ENCODE results near the gene ABCB10. TPM values are rescaled to one million over a fixed set of nuclear protein-coding genes. Genes with fewer than 3 reads are reported as not detected.

Gene ABCB10
- total RNA-seq, 1 donor from 2014 or later: 16.4 TPM

DNA sequence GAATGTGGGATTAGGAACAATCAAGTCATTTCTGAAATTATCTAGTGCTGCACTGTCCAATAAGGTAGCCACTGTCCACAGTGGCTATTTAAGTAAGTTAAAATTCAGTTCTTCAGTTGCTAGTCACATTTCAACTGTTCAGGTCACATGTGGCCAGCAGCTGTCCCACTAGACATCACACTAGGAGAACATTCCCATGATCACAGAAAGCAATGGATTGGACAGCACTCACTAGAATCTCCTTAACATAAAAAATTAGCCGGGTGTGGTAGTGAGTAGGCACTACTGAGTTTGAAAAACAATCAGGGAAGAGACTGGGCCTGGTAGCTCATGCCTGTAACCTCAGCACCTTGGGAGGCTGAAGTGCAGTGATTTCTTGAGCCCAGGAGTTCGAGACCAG, 84.0 kb downstream of the ABCB10 start:
- no peak for DNase-seq (ENCODE audit: low spot score in 2 of 2, unreplicated experiment in 2 of 2)
- Mint-ChIP-seq H3K36me3 (peaks cover 37% of the 10 kb centered on the region), H3K4me1 (no peaks in the 10 kb centered on the region)

DNA sequence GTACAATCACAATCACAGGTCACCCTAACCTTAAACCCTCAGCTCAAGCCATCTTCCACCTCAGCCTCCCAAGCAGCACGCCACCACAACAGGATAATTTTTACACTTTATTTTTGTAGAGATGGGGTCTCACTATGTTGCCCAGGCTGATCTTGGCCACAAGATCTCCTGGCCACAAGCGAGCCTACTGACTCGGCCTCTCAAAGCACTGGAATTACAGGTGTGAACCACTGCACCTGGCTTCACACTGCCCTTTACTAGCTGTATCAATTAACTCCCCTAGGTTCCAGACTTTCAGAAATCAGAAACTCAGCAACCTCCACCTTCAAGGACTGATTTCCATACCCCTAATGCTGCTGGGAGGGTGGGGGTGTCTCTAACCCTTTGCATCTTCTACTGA, 87.3 kb downstream of the ABCB10 start:
- DNase-seq (ENCODE audit: low spot score in 2 of 2, unreplicated experiment in 2 of 2): no peak
- no peak overlapping the region for H3K27ac Mint-ChIP-seq
- TF ChIP-seq, protein P1, sequence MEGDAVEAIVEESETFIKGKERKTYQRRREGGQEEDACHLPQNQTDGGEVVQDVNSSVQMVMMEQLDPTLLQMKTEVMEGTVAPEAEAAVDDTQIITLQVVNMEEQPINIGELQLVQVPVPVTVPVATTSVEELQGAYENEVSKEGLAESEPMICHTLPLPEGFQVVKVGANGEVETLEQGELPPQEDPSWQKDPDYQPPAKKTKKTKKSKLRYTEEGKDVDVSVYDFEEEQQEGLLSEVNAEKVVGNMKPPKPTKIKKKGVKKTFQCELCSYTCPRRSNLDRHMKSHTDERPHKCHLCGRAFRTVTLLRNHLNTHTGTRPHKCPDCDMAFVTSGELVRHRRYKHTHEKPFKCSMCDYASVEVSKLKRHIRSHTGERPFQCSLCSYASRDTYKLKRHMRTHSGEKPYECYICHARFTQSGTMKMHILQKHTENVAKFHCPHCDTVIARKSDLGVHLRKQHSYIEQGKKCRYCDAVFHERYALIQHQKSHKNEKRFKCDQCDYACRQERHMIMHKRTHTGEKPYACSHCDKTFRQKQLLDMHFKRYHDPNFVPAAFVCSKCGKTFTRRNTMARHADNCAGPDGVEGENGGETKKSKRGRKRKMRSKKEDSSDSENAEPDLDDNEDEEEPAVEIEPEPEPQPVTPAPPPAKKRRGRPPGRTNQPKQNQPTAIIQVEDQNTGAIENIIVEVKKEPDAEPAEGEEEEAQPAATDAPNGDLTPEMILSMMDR (IDR thresholded peaks at IDR 0.05; ENCODE audit: unreplicated experiment): no peak
- H3K27me3 Mint-ChIP-seq (ENCODE audit: low read depth): no peaks in the 10 kb centered on the region
- H3K4me1 Mint-ChIP-seq: no peaks in the 10 kb centered on the region
- H3K9me3 Mint-ChIP-seq: no peaks in the 10 kb centered on the region
- H3K36me3 Mint-ChIP-seq: peaks cover 27% of the 10 kb centered on the region
- no peak overlapping the region for H3K4me3 Mint-ChIP-seq

More for the DNA sequence above, 84.0 kb downstream of the ABCB10 start:
- Mint-ChIP-seq H3K27me3 (ENCODE audit: low read depth) (no peaks in the 10 kb centered on the region), H3K9me3 (no peaks in the 10 kb centered on the region), H3K4me3 (no peak overlapping the region), H3K27ac (no peak overlapping the region)
- TF ChIP-seq, protein P1 (IDR thresholded peaks at IDR 0.05; ENCODE audit: unreplicated experiment): no peak

DNA sequence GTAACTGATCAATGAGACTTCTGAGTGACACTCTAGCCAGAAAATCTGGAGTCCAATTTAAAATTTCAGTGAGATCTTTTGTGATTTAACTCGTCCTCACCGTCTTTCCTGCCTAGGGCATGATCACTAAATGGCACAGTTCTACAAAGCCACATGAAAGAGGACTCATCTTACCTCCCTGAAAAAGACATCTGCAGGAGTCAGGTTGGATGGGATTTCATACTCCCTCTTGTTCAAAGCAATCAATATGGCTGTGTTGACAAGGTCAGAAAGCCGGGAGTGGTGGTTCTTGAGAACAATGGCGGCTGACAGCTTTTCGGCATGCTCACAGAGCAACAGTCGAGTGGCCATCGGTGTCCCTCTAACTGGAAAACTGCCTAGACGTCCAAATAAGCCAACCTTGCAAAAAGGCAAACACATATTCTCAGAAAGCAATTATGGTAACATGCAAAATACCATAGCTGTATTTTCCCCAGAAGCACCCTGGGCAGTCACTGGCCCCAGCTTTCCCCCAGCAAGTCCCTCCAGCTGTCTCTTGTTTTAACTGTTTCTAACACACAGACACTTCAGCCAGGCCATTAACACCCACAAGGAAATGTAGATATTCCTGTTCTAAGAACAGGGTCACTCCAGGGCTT, 88.0 kb downstream of the ABCB10 start:
- H3K9me3 Mint-ChIP-seq: no peaks in the 10 kb centered on the region
- DNase-seq (ENCODE audit: low spot score in 2 of 2, unreplicated experiment in 2 of 2): no peak
- no peaks in the 10 kb centered on the region for H3K27me3 Mint-ChIP-seq (ENCODE audit: low read depth)
- H3K4me3 Mint-ChIP-seq: no peak overlapping the region
- TF ChIP-seq, protein P1 (IDR thresholded peaks at IDR 0.05; ENCODE audit: unreplicated experiment): no peak
- no peak overlapping the region for H3K27ac Mint-ChIP-seq
- no peaks in the 10 kb centered on the region for H3K4me1 Mint-ChIP-seq
- peaks cover 26% of the 10 kb centered on the region for H3K36me3 Mint-ChIP-seq

DNA sequence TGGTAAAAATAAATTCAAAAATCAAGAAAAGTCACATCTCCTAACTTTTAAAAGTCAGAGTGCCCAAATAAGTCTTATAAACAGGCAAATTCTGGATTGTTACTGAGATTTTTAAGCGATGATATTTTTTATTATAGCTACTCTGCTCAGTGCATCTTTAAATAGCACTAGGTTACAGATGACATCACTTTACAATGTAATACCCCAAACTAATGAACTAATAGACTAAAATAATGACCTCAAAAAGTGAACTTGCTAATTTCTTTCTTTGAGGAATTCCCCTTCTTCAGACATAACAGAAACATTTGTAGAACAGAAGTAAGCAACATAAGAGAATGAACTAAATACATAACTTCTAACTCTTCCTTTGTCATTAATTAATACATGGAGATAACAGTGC, 91.6 kb downstream of the ABCB10 start:
- Mint-ChIP-seq H3K27me3 (ENCODE audit: low read depth) (no peaks in the 10 kb centered on the region), H3K27ac (no peak overlapping the region), H3K4me3 (no peak overlapping the region), H3K4me1 (no peaks in the 10 kb centered on the region), H3K36me3 (peaks cover 43% of the 10 kb centered on the region), H3K9me3 (no peaks in the 10 kb centered on the region)
- DNase-seq (ENCODE audit: low spot score in 2 of 2, unreplicated experiment in 2 of 2): no peak
- TF ChIP-seq, protein P1 (IDR thresholded peaks at IDR 0.05; ENCODE audit: unreplicated experiment): no peak

Other genes with a start within 250 kb of the ABCB10 start
- gene CCSAP, start 215.7 kb downstream of the ABCB10 start, total RNA-seq: 7.6 to 8.6 TPM (median 8.3 TPM) in 3 replicates
- 3.6 to 4.1 TPM (median 3.9 TPM) in 3 replicates for gene ACTA1, start 124.6 kb downstream of the ABCB10 start, total RNA-seq
- 50.9 to 51.8 TPM (median 51.7 TPM) in 3 replicates for gene NUP133, start 50.4 kb downstream of the ABCB10 start, total RNA-seq
- gene TAF5L, start 67.4 kb upstream of the ABCB10 start, total RNA-seq: 19.5 to 21.3 TPM (median 20.9 TPM) in 3 replicates
- 11.3 to 13.1 TPM (median 11.4 TPM) in 3 replicates for gene URB2, start 67.5 kb upstream of the ABCB10 start, total RNA-seq

Measured in mesothelial cell of epicardium (in vitro differentiated cells).